ENCODE results near the gene RPL29.

The RPL29 gene

GRCh38 chr3:51961602-51962569 is 33.8 kb downstream of the RPL29 start:
- no peak overlapping the region for H3K9ac ChIP-seq (ENCODE audit: low read length)
- peaks cover 31% of the 10 kb centered on the region for H3K27me3 ChIP-seq (ENCODE audit: control insufficient read depth, insufficient read depth, low read length)
- no peaks in the 10 kb centered on the region for H3K36me3 ChIP-seq (ENCODE audit: control insufficient read depth, insufficient read depth, low read length)

GRCh38 chr3:51961011-51961410 is 34.7 kb downstream of the RPL29 start:
- Histone ChIP-seq H3K4me1 (ENCODE audit: control insufficient read depth, insufficient read depth, low read length) (peaks cover 36% of the 10 kb centered on the region), H3K9ac (ENCODE audit: low read length) (no peak overlapping the region), H3K9me3 (ENCODE audit: control insufficient read depth, insufficient read depth, low read depth, low read length) (no peaks in the 10 kb centered on the region), H3K27me3 (ENCODE audit: control insufficient read depth, insufficient read depth, low read length) (peaks cover 36% of the 10 kb centered on the region), H3K36me3 (ENCODE audit: control insufficient read depth, insufficient read depth, low read length) (no peaks in the 10 kb centered on the region), H3K27ac (ENCODE audit: low read depth, low read length) (no peak overlapping the region), H3K4me3 (ENCODE audit: low read depth, low read length) (no peak overlapping the region)

More at GRCh38 chr3:51961602-51962569, 33.8 kb downstream of the RPL29 start:
- Histone ChIP-seq H3K4me3 (ENCODE audit: low read depth, low read length) (no peak overlapping the region), H3K27ac (ENCODE audit: low read depth, low read length) (no peak overlapping the region), H3K4me1 (ENCODE audit: control insufficient read depth, insufficient read depth, low read length) (peaks cover 39% of the 10 kb centered on the region), H3K9me3 (ENCODE audit: control insufficient read depth, insufficient read depth, low read depth, low read length) (no peaks in the 10 kb centered on the region)

- H3K9ac ChIP-seq (ENCODE audit: low read length), result no peak overlapping the region
- no peaks in the 10 kb centered on the region for H3K36me3 ChIP-seq (ENCODE audit: control insufficient read depth, insufficient read depth, low read length)
- H3K27ac ChIP-seq (ENCODE audit: low read depth, low read length), result no peak overlapping the region
These were observed 35.3 kb downstream of the RPL29 start for GRCh38 chr3:51960386-51960785.

GRCh38 chr3:51959651-51960050 is 36.0 kb downstream of the RPL29 start:
- H3K36me3 ChIP-seq (ENCODE audit: control insufficient read depth, insufficient read depth, low read length), result no peaks in the 10 kb centered on the region
- H3K9me3 ChIP-seq (ENCODE audit: control insufficient read depth, insufficient read depth, low read depth, low read length), result no peaks in the 10 kb centered on the region
- no peak overlapping the region for H3K4me3 ChIP-seq (ENCODE audit: low read depth, low read length)
- no peak overlapping the region for H3K9ac ChIP-seq (ENCODE audit: low read length)
- peaks cover 26% of the 10 kb centered on the region for H3K4me1 ChIP-seq (ENCODE audit: control insufficient read depth, insufficient read depth, low read length)
- H3K27me3 ChIP-seq (ENCODE audit: control insufficient read depth, insufficient read depth, low read length), result peaks cover 38% of the 10 kb centered on the region
- H3K27ac ChIP-seq (ENCODE audit: low read depth, low read length), result no peak overlapping the region

More at GRCh38 chr3:51960386-51960785, 35.3 kb downstream of the RPL29 start:
- peaks cover 36% of the 10 kb centered on the region for H3K27me3 ChIP-seq (ENCODE audit: control insufficient read depth, insufficient read depth, low read length)
- peaks cover 32% of the 10 kb centered on the region for H3K4me1 ChIP-seq (ENCODE audit: control insufficient read depth, insufficient read depth, low read length)
- no peaks in the 10 kb centered on the region for H3K9me3 ChIP-seq (ENCODE audit: control insufficient read depth, insufficient read depth, low read depth, low read length)
- no peak overlapping the region for H3K4me3 ChIP-seq (ENCODE audit: low read depth, low read length)

- Histone ChIP-seq H3K27ac (ENCODE audit: low read depth, low read length) (no peak overlapping the region), H3K36me3 (ENCODE audit: control insufficient read depth, insufficient read depth, low read length) (no peaks in the 10 kb centered on the region), H3K4me3 (ENCODE audit: low read depth, low read length) (no peak overlapping the region), H3K4me1 (ENCODE audit: control insufficient read depth, insufficient read depth, low read length) (peaks cover 18% of the 10 kb centered on the region), H3K27me3 (ENCODE audit: control insufficient read depth, insufficient read depth, low read length) (peaks cover 46% of the 10 kb centered on the region), H3K9me3 (ENCODE audit: control insufficient read depth, insufficient read depth, low read depth, low read length) (no peaks in the 10 kb centered on the region), H3K9ac (ENCODE audit: low read length) (no peak overlapping the region)
These were observed 36.8 kb downstream of the RPL29 start for GRCh38 chr3:51958603-51959521.

- Histone ChIP-seq H3K4me3 (ENCODE audit: low read depth, low read length) (no peak overlapping the region), H3K9me3 (ENCODE audit: control insufficient read depth, insufficient read depth, low read depth, low read length) (no peaks in the 10 kb centered on the region), H3K27ac (ENCODE audit: low read depth, low read length) (no peak overlapping the region), H3K4me1 (ENCODE audit: control insufficient read depth, insufficient read depth, low read length) (peaks cover 11% of the 10 kb centered on the region), H3K27me3 (ENCODE audit: control insufficient read depth, insufficient read depth, low read length) (peaks cover 49% of the 10 kb centered on the region), H3K36me3 (ENCODE audit: control insufficient read depth, insufficient read depth, low read length) (no peaks in the 10 kb centered on the region), H3K9ac (ENCODE audit: low read length) (no peak overlapping the region)
These were observed 38.0 kb downstream of the RPL29 start for GRCh38 chr3:51957520-51958205.

- H3K27ac ChIP-seq (ENCODE audit: low read depth, low read length), result no peak overlapping the region
- H3K9ac ChIP-seq (ENCODE audit: low read length), result no peak overlapping the region
- H3K4me1 ChIP-seq (ENCODE audit: control insufficient read depth, insufficient read depth, low read length), result peaks cover 9% of the 10 kb centered on the region
- H3K4me3 ChIP-seq (ENCODE audit: low read depth, low read length), result peak overlapping the region; percentile 61
- no peaks in the 10 kb centered on the region for H3K36me3 ChIP-seq (ENCODE audit: control insufficient read depth, insufficient read depth, low read length)
- no peaks in the 10 kb centered on the region for H3K9me3 ChIP-seq (ENCODE audit: control insufficient read depth, insufficient read depth, low read depth, low read length)
- H3K27me3 ChIP-seq (ENCODE audit: control insufficient read depth, insufficient read depth, low read length), result peaks cover 58% of the 10 kb centered on the region
These were observed 39.6 kb downstream of the RPL29 start for GRCh38 chr3:51955893-51956770.

GRCh38 chr3:51955175-51955892 is 40.4 kb downstream of the RPL29 start, which contains the start of gene GPR62:
Gene GPR62, plus strand, starts transcription at chr3:51955381. Its CDS starts 272 bp downstream, at chr3:51955653.
- H3K9ac ChIP-seq (ENCODE audit: low read length), result no peak within 1 kb of the TSS
- peaks cover 9% of the 10 kb centered on the region for H3K4me1 ChIP-seq (ENCODE audit: control insufficient read depth, insufficient read depth, low read length)
- H3K4me3 ChIP-seq (ENCODE audit: low read depth, low read length), result peak within 1 kb of the TSS; percentile 61
- peaks cover 66% of the 10 kb centered on the region for H3K27me3 ChIP-seq (ENCODE audit: control insufficient read depth, insufficient read depth, low read length)
- no peak within 1 kb of the TSS for H3K27ac ChIP-seq (ENCODE audit: low read depth, low read length)
- no peaks in the 10 kb centered on the region for H3K36me3 ChIP-seq (ENCODE audit: control insufficient read depth, insufficient read depth, low read length)
- H3K9me3 ChIP-seq (ENCODE audit: control insufficient read depth, insufficient read depth, low read depth, low read length), result no peaks in the 10 kb centered on the region

- peaks cover 70% of the 10 kb centered on the region for H3K27me3 ChIP-seq (ENCODE audit: control insufficient read depth, insufficient read depth, low read length)
These were observed 41.0 kb downstream of the RPL29 start for GRCh38 chr3:51954713-51955112.

More at GRCh38 chr3:51954713-51955112, 41.0 kb downstream of the RPL29 start:
- no peak overlapping the region for H3K9ac ChIP-seq (ENCODE audit: low read length)
- H3K36me3 ChIP-seq (ENCODE audit: control insufficient read depth, insufficient read depth, low read length), result no peaks in the 10 kb centered on the region
- no peaks in the 10 kb centered on the region for H3K9me3 ChIP-seq (ENCODE audit: control insufficient read depth, insufficient read depth, low read depth, low read length)
- H3K4me1 ChIP-seq (ENCODE audit: control insufficient read depth, insufficient read depth, low read length), result peaks cover 9% of the 10 kb centered on the region
- H3K27ac ChIP-seq (ENCODE audit: low read depth, low read length), result no peak overlapping the region
- no peak overlapping the region for H3K4me3 ChIP-seq (ENCODE audit: low read depth, low read length)

All from HUES6 (cell line).